Measurements from ENCODE around the gene HIP1R. TPM values are rescaled to one million over a fixed set of nuclear protein-coding genes. Genes with fewer than 3 reads are reported as not detected.

The HIP1R gene
- total and polyA plus RNA-seq, 10 of the 15 experiments (the other 5 are each of a cell fraction or from before 2014, with no cell fraction given): 0.18 to 27.7 (median 11.7) TPM

- Histone ChIP-seq H4K20me1 (ENCODE audit: control insufficient read depth, insufficient read depth) (no peaks in the 10 kb centered on the region), H3K4me3 (no peak overlapping the region), H3K4me1 (ENCODE audit: control insufficient read depth, insufficient read depth, low read length) (peaks cover 49% of the 10 kb centered on the region), H3K9ac (ENCODE audit: control insufficient read depth, insufficient read depth, low read length) (no peak overlapping the region), H3K9me3 (replicated peaks; ENCODE audit: control insufficient read depth, insufficient read depth, low read length) (no peaks in the 10 kb centered on the region), H3K27me3 (replicated peaks in 1 of 2; ENCODE audit: control insufficient read depth in 2 of 2, insufficient read depth in 2 of 2, low read length in 1 of 2) (no peaks in the 10 kb centered on the region), H2AFZ (ENCODE audit: control insufficient read depth, low read depth, low read length) (no peak overlapping the region), H3K4me2 (ENCODE audit: control insufficient read depth, insufficient read depth) (no peak overlapping the region), H3K36me3 (ENCODE audit: control insufficient read depth in 2 of 2, insufficient read depth in 2 of 2, low read length in 1 of 2) (peaks cover 11 to 14% of the 10 kb centered on the region in 2 experiments; a peak in 2 of 4 replicates), H3K79me2 (ENCODE audit: control insufficient read depth, insufficient read depth, low read length) (peaks cover 11% of the 10 kb centered on the region), H3K27ac (ENCODE audit: control insufficient read depth, insufficient read depth) (no peak overlapping the region)
- TF ChIP-seq POLR2AphosphoS2 (IDR thresholded peaks at IDR 0.05; ENCODE audit: low read depth, low read length): no peak
- TF ChIP-seq IRF3 (IDR thresholded peaks at IDR 0.05): no peak
- TF ChIP-seq MYC (IDR thresholded peaks at IDR 0.05; ENCODE audit: insufficient read depth, insufficient read length, insufficient replicate concordance, low read length, severe bottlenecking): no peak
- TF ChIP-seq NR2C1 (IDR thresholded peaks at IDR 0.05): no peak
- no peak for TF ChIP-seq BHLHE40 (IDR thresholded peaks at IDR 0.05; ENCODE audit: borderline replicate concordance in 1 of 2, low read depth in 2 of 2, low read length in 1 of 2)
- TF ChIP-seq RAD51 (IDR thresholded peaks at IDR 0.05): no peak
- TF ChIP-seq CBX5 (IDR thresholded peaks at IDR 0.05; ENCODE audit: low read depth): no peak
- no peak for TF ChIP-seq POLR2A (IDR thresholded peaks at IDR 0.05; ENCODE audit: low read depth, low read length)
- TF ChIP-seq ZNF24 (IDR thresholded peaks at IDR 0.05): no peak
- no peak for TF ChIP-seq LARP7 (IDR thresholded peaks at IDR 0.05)
- no peak for TF ChIP-seq ATF7 (IDR thresholded peaks at IDR 0.05; ENCODE audit: low read depth)
- no peak for TF ChIP-seq YBX1 (IDR thresholded peaks at IDR 0.05)
- TF ChIP-seq HCFC1 (IDR thresholded peaks at IDR 0.05; ENCODE audit: low read length): no peak
- no peak for TF ChIP-seq GABPA (IDR thresholded peaks at IDR 0.05; ENCODE audit: low read depth)
- TF ChIP-seq CHD4 (IDR thresholded peaks at IDR 0.05): no peak
- TF ChIP-seq NFYA (IDR thresholded peaks at IDR 0.05; ENCODE audit: borderline replicate concordance, low read depth, low read length): no peak
- TF ChIP-seq ETV6 (conservative IDR thresholded peaks at IDR 0.05 in 1 of 2, IDR thresholded peaks at IDR 0.05 in 1 of 2; ENCODE audit: borderline replicate concordance in 1 of 2, low read depth in 1 of 2): no peak
- no peak for TF ChIP-seq EZH2 (IDR thresholded peaks at IDR 0.05; ENCODE audit: borderline replicate concordance, control insufficient read depth, low read depth, low read length)
- TF ChIP-seq FOS (IDR thresholded peaks at IDR 0.05; ENCODE audit: borderline replicate concordance, extremely low read depth, insufficient read length): no peak
- WGBS (ENCODE audit: insufficient coverage, insufficient replicate concordance, low lambda C conversion rate, missing lambda C conversion rate): 93% methylated on average over 12 of the region's 12 CpGs
- ChIA-PET POLR2A (interaction anchor here (0.7 kb wide), 1 partner anchor 471 kb away, joined by 3 read pairs; no protein-coding TSS in a partner anchor), RAD21 (ENCODE audit: unreplicated experiment) (interaction anchor here (0.7 kb wide), 1 partner anchor 13 kb away, joined by 3 read pairs; no protein-coding TSS in a partner anchor), CTCF (interaction anchor here (0.7 to 1.3 kb wide), 3 partner anchors 9 to 79 kb away, joined by 3 to 6 read pairs (median 3); no protein-coding TSS in a partner anchor), SMC1A (ENCODE audit: uncharacterized antibody, unreplicated experiment) (interaction anchor here (0.9 to 1.8 kb wide), 5 partner anchors 9 to 78 kb away, joined by 3 to 8 read pairs (median 3); no protein-coding TSS in a partner anchor)
- FAIRE-seq (no peak), DNase-seq (ENCODE audit: low read depth, low spot score) (no peak), ATAC-seq (no peak)
- in situ Hi-C loops (cut with MboI): loop anchor here (25.0 kb wide), 1 partner anchor 363 kb away; the partner anchor contains the start of genes MPHOSPH9 and MTRFR
- BruUV-seq (replicated peaks): no TSS peak
- intact Hi-C loops (cut with micrococcal nuclease; ENCODE audit: unreplicated experiment): loop anchor here (10.0 kb wide), 1 partner anchor 361 kb away; the partner anchor contains the start of genes MPHOSPH9 and MTRFR
These were observed 38.8 kb downstream of the HIP1R start for GRCh38 chr12:122874081-122874480.

Measured in GM12878 (cell line).